K562 treated with DMSO at 1 percent for 4 hours (cell line): ENCODE results near the gene VARS2. TPM values are rescaled to one million over a fixed set of nuclear protein-coding genes. Genes with fewer than 3 reads are reported as not detected.

Source experiments
- total RNA-seq: library from RNA; unstranded; fragments of 300-600 nt; gene quantifications from 2 replicates; pipeline ENCODE4 v1.2.3, GENCODE V29; 2022; ENCODE audit not compliant: insufficient read depth

The VARS2 gene
- 43.6 and 50.5 TPM in 2 replicates for total RNA-seq

DNA sequence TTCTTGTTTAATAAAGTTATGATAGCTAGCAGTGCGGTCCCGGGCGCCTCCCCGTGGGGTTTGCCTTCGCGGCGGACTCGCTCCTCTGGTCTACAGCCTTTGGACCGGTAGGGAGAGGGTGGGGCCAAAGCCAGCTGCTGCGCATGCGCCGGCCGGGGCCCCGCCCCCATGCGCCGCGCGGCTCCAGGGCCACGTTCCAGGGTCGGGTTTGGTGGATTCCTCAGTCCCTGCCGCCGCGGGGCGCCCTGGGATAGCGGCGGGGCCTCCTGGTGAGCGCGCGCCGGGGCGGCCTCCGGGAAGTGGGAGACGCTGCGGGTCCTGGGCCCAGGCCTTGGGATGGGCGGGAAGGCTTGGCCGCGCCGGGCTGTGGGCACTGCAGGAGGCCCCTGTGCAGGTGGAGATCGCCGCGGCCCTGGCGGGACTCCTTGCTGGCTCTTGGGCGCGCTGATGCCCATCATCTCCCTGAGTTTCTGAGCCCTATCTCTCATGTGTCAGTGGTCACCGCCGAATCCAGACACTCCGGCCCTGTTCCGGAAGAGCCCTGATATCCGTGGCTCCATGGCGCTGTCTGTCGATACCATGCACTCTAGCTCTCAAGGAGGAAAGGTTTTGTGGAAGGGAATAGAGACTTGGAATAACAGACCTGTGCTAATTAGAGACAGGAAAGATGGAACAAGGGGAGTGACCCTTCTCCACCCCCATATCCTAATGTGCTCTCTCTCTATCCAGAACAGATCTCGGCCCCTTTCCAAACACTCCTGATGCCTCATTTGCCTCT, at the start of gene VARS2:
Gene VARS2, plus strand, starts transcription at position 163 of the 778 bp plus-strand sequence. Its CDS starts 599 bp downstream, at position 762.

DNA sequence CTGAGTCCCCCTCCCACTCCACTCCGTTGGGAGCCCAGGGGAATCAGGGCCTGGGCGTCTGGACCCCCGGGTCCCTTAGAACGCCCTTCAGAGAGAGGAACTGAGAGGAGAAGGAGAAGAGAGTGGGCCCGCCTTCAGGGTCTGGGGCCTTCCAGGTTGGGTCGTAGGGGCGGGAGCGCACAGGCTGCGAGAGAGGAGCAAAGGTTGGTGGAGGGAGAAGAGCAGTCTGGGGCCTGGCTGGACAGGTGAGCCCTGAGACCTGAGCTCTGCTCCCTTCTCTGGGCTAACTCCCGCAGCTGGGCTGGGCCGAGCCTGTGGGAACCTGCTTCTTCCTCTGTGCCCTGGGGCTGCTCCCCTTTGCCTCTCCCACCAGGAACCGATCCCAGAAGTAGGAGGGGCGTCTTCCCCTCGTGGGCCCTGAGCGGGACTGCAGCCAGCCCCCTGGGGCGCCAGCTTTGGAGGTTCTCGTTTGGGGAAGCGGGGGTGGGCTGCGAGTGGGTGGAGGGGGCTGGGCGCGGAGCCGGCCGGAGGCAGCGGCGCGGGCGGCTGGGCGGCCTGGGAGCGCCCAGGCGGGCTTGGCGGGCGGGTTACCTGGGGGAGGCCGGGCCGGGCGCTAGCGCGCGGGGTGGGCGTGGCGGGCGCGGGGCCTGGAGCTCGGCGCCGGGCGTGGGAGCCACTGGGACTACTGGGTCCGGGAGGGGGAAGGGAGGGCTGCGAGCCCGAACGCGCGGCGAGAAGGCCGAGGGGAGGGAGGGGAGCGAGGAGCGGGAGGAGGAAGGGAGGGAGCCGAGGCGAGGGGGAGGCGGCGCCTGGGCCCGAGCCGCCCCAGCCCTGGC, 30.1 kb upstream of the VARS2 start, which contains the start of gene DDR1:
Gene DDR1, plus strand, starts transcription at position 835 of the 836 bp plus-strand sequence. CDS start 4,211 bp downstream, outside the sequence.

DNA sequence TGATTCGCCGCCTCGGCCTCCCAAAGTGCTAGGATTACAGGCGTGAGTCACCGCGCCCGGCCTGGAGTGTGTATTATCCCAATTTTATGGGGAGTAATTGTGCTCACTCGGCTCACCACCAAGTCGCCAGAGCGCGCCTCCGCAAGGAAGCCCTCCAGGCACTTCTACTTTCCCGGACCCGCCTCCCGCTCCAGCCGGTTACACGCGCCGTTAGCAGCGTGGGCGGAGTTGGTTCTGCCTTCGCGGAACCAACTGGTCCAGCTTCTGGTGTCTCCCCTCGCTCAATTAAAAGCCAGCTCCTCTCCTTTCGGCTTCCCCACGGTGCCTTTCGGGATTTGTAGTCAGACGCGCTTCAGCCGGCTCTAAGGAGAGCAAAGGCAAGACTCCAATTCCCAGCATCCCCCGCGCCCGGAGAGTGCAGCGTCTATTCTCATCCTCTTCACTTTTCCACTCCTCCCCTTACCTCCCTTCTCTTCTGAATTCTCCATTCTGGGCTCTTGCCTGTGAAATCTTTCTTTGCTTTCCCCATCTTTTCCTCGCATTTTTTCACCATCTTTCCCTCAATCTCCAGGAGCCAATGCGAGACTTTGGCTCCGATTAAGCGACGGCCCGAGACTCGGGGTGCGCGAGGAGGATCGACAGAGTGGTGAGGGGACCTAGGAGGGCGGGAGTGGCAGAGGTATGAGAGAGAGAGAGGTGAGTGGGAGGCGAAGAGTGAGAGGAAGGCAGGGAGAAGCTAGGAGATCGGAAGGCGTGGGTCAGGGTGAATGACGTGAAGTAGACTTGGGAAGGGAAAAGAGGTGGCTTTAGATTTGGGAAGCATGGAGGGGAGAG, 6.1 kb upstream of the VARS2 start, which contains the start of gene GTF2H4:
Gene GTF2H4, plus strand, starts transcription at position 450 of the 834 bp plus-strand sequence.

DNA sequence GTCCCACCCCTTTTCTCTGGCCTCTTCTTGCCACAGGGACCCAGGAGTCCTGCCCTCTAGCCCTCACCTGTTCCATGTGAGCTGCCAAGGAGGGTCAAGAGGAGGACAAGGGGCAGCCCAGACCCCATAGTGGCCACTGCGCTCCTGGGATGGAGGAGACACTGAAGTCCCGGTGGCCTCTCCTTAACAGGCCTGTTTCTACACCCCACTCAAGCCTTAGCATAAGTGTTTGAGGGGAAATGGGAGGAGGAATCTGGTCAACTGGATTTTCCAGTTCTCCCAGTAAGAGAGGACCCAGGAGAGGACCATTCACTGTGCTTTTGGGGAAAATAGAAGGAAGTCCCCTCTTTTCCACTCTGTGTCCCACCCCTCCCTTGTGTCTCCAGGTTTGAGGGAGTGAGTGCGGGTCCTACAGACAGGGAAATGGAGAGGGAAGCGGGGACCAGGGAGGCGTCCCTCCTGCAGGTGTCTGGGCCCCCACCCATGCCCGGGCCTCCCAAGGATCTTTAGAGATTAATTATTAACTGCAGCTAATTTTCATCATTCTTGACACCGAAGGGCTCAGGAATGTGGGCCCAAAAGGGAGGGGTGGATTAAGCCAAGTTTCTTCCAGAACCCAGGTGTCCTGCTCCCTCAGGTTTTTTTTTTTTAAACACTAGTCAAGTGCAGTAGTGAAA, 18.1 kb downstream of the VARS2 start, which contains the start of gene SFTA2:
Gene SFTA2, minus strand, starts transcription at position 202 of the 677 bp plus-strand sequence. Its CDS starts 74 bp downstream, at position 128.

DNA sequence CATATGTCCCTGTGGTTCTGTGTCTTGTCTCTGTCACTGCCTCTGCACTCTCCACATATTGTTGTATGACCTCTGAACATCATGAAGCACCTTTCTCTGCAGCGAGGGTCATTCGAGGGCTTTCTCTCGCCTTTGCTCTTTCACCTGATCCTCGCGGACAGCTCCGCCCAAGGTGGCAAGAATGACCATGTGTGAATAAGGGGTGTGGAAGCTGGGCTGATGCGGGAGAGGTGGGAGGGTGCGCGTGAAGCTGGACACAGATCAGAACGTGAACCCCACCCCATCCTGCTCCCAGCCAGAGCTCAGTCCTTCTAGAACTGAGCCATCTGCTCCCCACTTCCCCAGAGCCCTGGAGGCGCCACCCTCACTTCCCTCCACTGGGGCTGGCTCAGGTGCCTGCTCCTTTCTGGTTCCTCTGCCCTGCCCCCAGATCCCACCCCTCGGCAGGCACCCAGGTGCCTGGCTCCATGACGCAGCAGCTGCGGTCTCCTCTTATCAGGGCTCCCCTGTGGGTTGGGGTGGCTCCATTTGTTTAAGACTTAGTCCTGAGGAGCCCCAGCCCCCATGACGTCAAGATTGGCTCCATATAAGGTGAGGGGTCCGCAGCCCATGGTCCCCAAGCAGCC, 26.4 kb downstream of the VARS2 start, which contains the start of gene MUCL3:
Gene MUCL3, plus strand, starts transcription at position 613 of the 626 bp plus-strand sequence. CDS start 27 bp downstream, outside the sequence.

Other genes with a start within 250 kb of the VARS2 start
- 46.5 and 54.7 TPM in 2 replicates for gene DHX16, start 241.2 kb upstream of the VARS2 start, total RNA-seq
- 80.7 and 94.0 TPM in 2 replicates for gene PPP1R18, start 227.6 kb upstream of the VARS2 start, total RNA-seq
- gene NRM, start 223.3 kb upstream of the VARS2 start, total RNA-seq: 23.6 and 32.0 TPM in 2 replicates
- 57.9 and 63.3 TPM in 2 replicates for gene MDC1, start 197.0 kb upstream of the VARS2 start, total RNA-seq
- gene TUBB, start 193.9 kb upstream of the VARS2 start, total RNA-seq: 1,432 and 1,624 TPM in 2 replicates
- gene FLOT1, start 171.6 kb upstream of the VARS2 start, total RNA-seq: 294 and 327 TPM in 2 replicates
- 45.5 and 66.2 TPM in 2 replicates for gene IER3, start 169.7 kb upstream of the VARS2 start, total RNA-seq
- gene DDR1, start 29.7 kb upstream of the VARS2 start, total RNA-seq: 41.3 and 61.1 TPM in 2 replicates
- 32.4 and 40.6 TPM in 2 replicates for gene GTF2H4, start 6.0 kb upstream of the VARS2 start, total RNA-seq
- not detected in 2 replicates for gene SFTA2, start 17.9 kb downstream of the VARS2 start, total RNA-seq
- not detected in 2 replicates for gene MUCL3, start 26.7 kb downstream of the VARS2 start, total RNA-seq
- not detected in 2 replicates for gene MUC21, start 69.5 kb downstream of the VARS2 start, total RNA-seq
- not detected in 2 replicates for gene MUC22, start 96.2 kb downstream of the VARS2 start, total RNA-seq
- gene C6orf15, start 198.3 kb downstream of the VARS2 start, total RNA-seq: not detected in 2 replicates
- not detected in 2 replicates for gene PSORS1C1, start 200.6 kb downstream of the VARS2 start, total RNA-seq
- gene CDSN, start 206.2 kb downstream of the VARS2 start, total RNA-seq: not detected in 2 replicates
- not detected in 2 replicates for gene PSORS1C2, start 224.8 kb downstream of the VARS2 start, total RNA-seq
- gene CCHCR1, start 243.6 kb downstream of the VARS2 start, total RNA-seq: 28.8 and 34.8 TPM in 2 replicates
- 51.6 and 53.6 TPM in 2 replicates for gene TCF19, start 244.4 kb downstream of the VARS2 start, total RNA-seq